ENCODE measurements around the gene CPN2. TPM values are rescaled to one million over a fixed set of nuclear protein-coding genes. Genes with fewer than 3 reads are reported as not detected.

The CPN2 gene
- total RNA-seq, 2 experiments from 2014 or later, result not detected

- H4K20me1 ChIP-seq (ENCODE audit: insufficient read depth, low read length), result no peaks in the 10 kb centered on the region
- no TSS peak for BruUV-seq (replicated peaks)
- no peak overlapping the region for H3K27ac ChIP-seq (ENCODE audit: low read depth, low read length, poor library complexity, severe bottlenecking)
- TF ChIP-seq EZH2phosphoT487 (IDR thresholded peaks at IDR 0.05; ENCODE audit: borderline replicate concordance, low read depth, low read length) (no peak), CTCF (conservative IDR thresholded peaks at IDR 0.05; ENCODE audit: low read length) (no peak)
- no peak for DNase-seq (ENCODE audit: low spot score)
- H3K36me3 ChIP-seq (ENCODE audit: insufficient read depth, low read length), result no peaks in the 10 kb centered on the region
- ChIA-PET CTCF (ENCODE audit: unreplicated experiment) (interaction anchor here (1.0 kb wide), 1 partner anchor 10 kb away, joined by 3 read pairs; no protein-coding TSS in a partner anchor), POLR2A (interaction anchor here (0.7 to 1.8 kb wide), 2 partner anchors 10 to 12 kb away, joined by 3 to 8 read pairs; no protein-coding TSS in a partner anchor)
- no peaks in the 10 kb centered on the region for H3K9me3 ChIP-seq (ENCODE audit: low read length)
- no peaks in the 10 kb centered on the region for H3K79me2 ChIP-seq (ENCODE audit: insufficient read depth, low read depth, low read length)
- no peaks in the 10 kb centered on the region for H3K4me1 ChIP-seq (ENCODE audit: insufficient read depth, low read length, poor library complexity, severe bottlenecking)
- no peak overlapping the region for H3K4me2 ChIP-seq (ENCODE audit: low read length)
- intact Hi-C loops (cut with micrococcal nuclease; ENCODE audit: unreplicated experiment), result no loop called here
- no peak overlapping the region for H2AFZ ChIP-seq (ENCODE audit: low read length)
- no peak overlapping the region for H3K4me3 ChIP-seq (ENCODE audit: low read depth, low read length, poor library complexity, severe bottlenecking)
- no peaks in the 10 kb centered on the region for H3K9me2 ChIP-seq (ENCODE audit: insufficient read depth, low read length)
These were observed 3.2 kb upstream of the CPN2 start for GRCh38 chr3:194354315-194354714.

- Histone ChIP-seq H3K27ac (ENCODE audit: low read depth, low read length, poor library complexity, severe bottlenecking) (no peak overlapping the region), H4K20me1 (ENCODE audit: insufficient read depth, low read length) (no peaks in the 10 kb centered on the region), H3K4me2 (ENCODE audit: low read length) (no peak overlapping the region), H3K4me3 (ENCODE audit: low read depth, low read length, poor library complexity, severe bottlenecking) (no peak overlapping the region), H3K79me2 (ENCODE audit: insufficient read depth, low read depth, low read length) (no peaks in the 10 kb centered on the region), H2AFZ (ENCODE audit: low read length) (no peak overlapping the region), H3K9me3 (ENCODE audit: low read length) (no peaks in the 10 kb centered on the region), H3K4me1 (ENCODE audit: insufficient read depth, low read length, poor library complexity, severe bottlenecking) (no peaks in the 10 kb centered on the region), H3K9me2 (ENCODE audit: insufficient read depth, low read length) (no peaks in the 10 kb centered on the region), H3K36me3 (ENCODE audit: insufficient read depth, low read length) (no peaks in the 10 kb centered on the region)
- CTCF ChIA-PET (ENCODE audit: unreplicated experiment), result no interaction called here
- POLR2A ChIA-PET, result no interaction called here
- TF ChIP-seq CTCF (conservative IDR thresholded peaks at IDR 0.05; ENCODE audit: low read length) (no peak), EZH2phosphoT487 (IDR thresholded peaks at IDR 0.05; ENCODE audit: borderline replicate concordance, low read depth, low read length) (no peak)
- no TSS peak for BruUV-seq (replicated peaks)
- no peak for DNase-seq (ENCODE audit: low spot score)
- intact Hi-C loops (cut with micrococcal nuclease; ENCODE audit: unreplicated experiment), result no loop called here
These were observed 1.6 kb upstream of the CPN2 start for GRCh38 chr3:194352667-194353246.

- no peak for DNase-seq (ENCODE audit: low spot score)
- no peak for TF ChIP-seq CTCF (conservative IDR thresholded peaks at IDR 0.05; ENCODE audit: low read length)
- no peak for TF ChIP-seq EZH2phosphoT487 (IDR thresholded peaks at IDR 0.05; ENCODE audit: borderline replicate concordance, low read depth, low read length)
- Histone ChIP-seq H3K27ac (ENCODE audit: low read depth, low read length, poor library complexity, severe bottlenecking) (no peak overlapping the region), H2AFZ (ENCODE audit: low read length) (no peak overlapping the region), H3K4me1 (ENCODE audit: insufficient read depth, low read length, poor library complexity, severe bottlenecking) (no peaks in the 10 kb centered on the region), H4K20me1 (ENCODE audit: insufficient read depth, low read length) (no peaks in the 10 kb centered on the region), H3K79me2 (ENCODE audit: insufficient read depth, low read depth, low read length) (no peaks in the 10 kb centered on the region), H3K4me3 (ENCODE audit: low read depth, low read length, poor library complexity, severe bottlenecking) (no peak overlapping the region), H3K9me2 (ENCODE audit: insufficient read depth, low read length) (no peaks in the 10 kb centered on the region), H3K9me3 (ENCODE audit: low read length) (no peaks in the 10 kb centered on the region), H3K36me3 (ENCODE audit: insufficient read depth, low read length) (no peaks in the 10 kb centered on the region), H3K4me2 (ENCODE audit: low read length) (no peak overlapping the region)
- intact Hi-C loops (cut with micrococcal nuclease; ENCODE audit: unreplicated experiment), result no loop called here
- no TSS peak for BruUV-seq (replicated peaks)
- CTCF ChIA-PET (ENCODE audit: unreplicated experiment), result no interaction called here
- POLR2A ChIA-PET, result no interaction called here
These were observed 916 bp upstream of the CPN2 start for GRCh38 chr3:194351952-194352536.

Measured in OCI-LY7 (cell line).